ENCODE data around the gene PREX1. TPM values are rescaled to one million over a fixed set of nuclear protein-coding genes. Genes with fewer than 3 reads are reported as not detected.
A peak's percentile ranks its signal among the peaks of the same experiment; 100 is the strongest.

Gene PREX1
- total RNA-seq, 4 donors from 2014 or later, result 7.5 to 10.9 (median 9.1) TPM

DNA sequence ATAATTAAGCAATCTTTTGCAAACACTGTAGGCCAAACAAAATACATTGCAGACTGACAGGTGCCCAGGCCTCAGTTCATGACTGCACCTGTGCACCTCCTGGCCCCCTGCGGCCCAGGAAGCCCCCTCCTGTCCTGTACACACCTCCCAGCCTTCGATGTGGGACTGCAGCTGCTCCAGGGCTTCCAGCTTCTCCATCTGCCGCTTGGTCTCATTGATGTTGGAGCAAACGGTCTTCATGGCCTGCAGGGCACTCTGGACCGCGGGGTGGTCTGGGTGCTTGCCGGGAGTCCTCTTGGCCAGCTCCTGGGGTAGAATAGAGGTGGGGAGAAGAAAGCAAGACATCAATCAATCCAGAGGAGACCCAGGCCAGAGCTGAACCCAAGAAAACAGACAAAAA, 119.7 kb downstream of the PREX1 start:
- ATAC-seq (no peak), DNase-seq (no peak)
- in situ Hi-C loops (cut with MboI; ENCODE audit: low sequenced_read_pairs in 4 of 4) (no loop called here), intact Hi-C loops (cut with DNase I; ENCODE audit: low total_unique reads) (no loop called here)
- TF ChIP-seq CTCF (IDR thresholded peaks at IDR 0.05 in 4 of 5, conservative IDR thresholded peaks at IDR 0.05 in 1 of 5), result no peak
- TF ChIP-seq POLR2A (IDR thresholded peaks at IDR 0.05), result no peak
- H3K4me1 ChIP-seq, result peaks cover 6 to 29% of the 10 kb centered on the region in 2 donors
- no peaks in the 10 kb centered on the region for H3K27me3 ChIP-seq
- H3K9me3 ChIP-seq, result no peaks in the 10 kb centered on the region
- H3K36me3 ChIP-seq, result no peaks in the 10 kb centered on the region
- no peak overlapping the region for H3K4me3 ChIP-seq
- H3K27ac ChIP-seq, result no peak overlapping the region

GRCh38 chr20:48706710-48707365, 121.0 kb downstream of the PREX1 start:
- Histone ChIP-seq H3K4me1 (peaks cover 7 to 34% of the 10 kb centered on the region in 2 donors), H3K36me3 (no peaks in the 10 kb centered on the region), H3K27ac (peak overlapping the region; percentile 27 to 62 (median 46)), H3K9me3 (no peaks in the 10 kb centered on the region), H3K27me3 (no peaks in the 10 kb centered on the region), H3K4me3 (no peak overlapping the region)
- intact Hi-C loops (cut with DNase I; ENCODE audit: low total_unique reads), result no loop called here
- in situ Hi-C loops (cut with MboI; ENCODE audit: low sequenced_read_pairs in 4 of 4), result no loop called here
- TF ChIP-seq CTCF (IDR thresholded peaks at IDR 0.05 in 4 of 5, conservative IDR thresholded peaks at IDR 0.05 in 1 of 5), result no peak
- ATAC-seq (peak in 1 of 2 donors; percentile 53), DNase-seq (no peak)

DNA sequence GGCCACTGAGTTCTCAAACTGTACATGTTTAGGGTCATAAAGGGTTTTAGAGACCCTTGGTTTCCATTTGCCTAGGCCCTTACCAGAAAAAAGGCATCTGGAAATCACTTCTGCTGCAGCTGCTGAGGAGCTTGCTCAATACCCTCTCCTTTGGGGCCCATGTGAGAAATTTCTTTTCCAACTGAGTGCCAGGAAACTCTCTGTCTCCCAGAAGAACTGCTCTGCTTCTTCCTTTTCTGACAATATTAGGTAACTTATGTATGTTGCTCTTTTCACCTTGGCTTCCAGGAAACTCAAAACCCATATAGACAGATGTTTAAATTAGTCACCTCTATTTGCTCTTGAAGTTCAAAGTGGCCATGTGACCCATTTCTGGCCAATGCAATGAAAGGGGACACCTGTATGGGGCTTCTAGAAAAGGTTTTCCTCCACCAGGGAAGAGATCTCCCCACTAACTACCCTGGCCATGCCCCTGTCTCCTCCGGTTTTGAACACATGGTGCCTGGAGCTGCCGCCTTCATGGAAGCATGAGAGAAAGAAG, 121.6 kb downstream of the PREX1 start:
- Histone ChIP-seq H3K27ac (peak overlapping the region; percentile 27 to 62 (median 46)), H3K36me3 (no peaks in the 10 kb centered on the region), H3K27me3 (no peaks in the 10 kb centered on the region), H3K4me1 (peaks cover 7 to 34% of the 10 kb centered on the region in 2 donors), H3K4me3 (no peak overlapping the region), H3K9me3 (no peaks in the 10 kb centered on the region)
- in situ Hi-C loops (cut with MboI; ENCODE audit: low sequenced_read_pairs in 4 of 4), result no loop called here
- DNase-seq, result peak in 1 of 2 donors; percentile 15
- peak in 1 of 2 donors; percentile 40 for ATAC-seq
- intact Hi-C loops (cut with DNase I; ENCODE audit: low total_unique reads), result no loop called here
- TF ChIP-seq CTCF (IDR thresholded peaks at IDR 0.05 in 4 of 5, conservative IDR thresholded peaks at IDR 0.05 in 1 of 5) (no peak), POLR2A (IDR thresholded peaks at IDR 0.05) (no peak)

DNA sequence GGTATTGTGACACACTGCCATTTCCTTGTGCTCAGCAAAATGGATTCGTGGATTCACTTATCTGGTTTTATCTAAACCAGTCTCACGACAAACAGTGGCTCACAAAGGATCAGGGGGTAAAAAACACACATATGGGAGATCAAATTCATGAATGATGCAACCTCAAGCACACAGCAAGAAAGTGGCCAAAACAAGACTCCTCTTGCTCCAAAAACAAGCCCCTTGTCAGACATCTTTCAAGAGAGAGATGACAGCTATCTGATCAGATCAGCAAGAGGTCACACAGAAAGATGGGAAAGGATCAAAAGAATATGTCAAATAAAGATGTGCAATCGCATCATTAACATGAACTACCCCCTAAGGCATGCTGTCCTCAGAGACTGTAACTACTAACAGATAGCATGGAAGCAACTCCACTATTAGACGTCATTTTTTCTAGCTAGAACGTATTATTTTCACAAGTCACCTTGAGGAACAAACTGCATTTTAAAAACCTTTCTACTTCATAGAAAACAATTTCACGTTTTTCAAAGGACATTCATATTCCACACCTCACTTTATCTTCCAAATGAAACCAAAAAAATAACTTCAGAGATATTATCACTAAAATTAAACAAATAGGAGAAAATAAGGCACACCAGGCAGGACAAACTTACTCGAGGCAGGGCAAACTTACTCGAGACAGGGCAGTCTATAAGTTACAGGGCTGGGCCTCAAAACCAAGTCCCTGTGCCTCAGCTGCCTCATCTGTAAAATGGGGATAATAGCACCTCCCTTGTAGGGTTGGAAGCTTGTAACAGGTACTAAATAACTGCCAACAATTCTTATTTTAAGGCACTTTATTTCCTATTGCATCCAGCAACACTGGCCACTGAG, 122.3 kb downstream of the PREX1 start:
- Histone ChIP-seq H3K36me3 (no peaks in the 10 kb centered on the region), H3K4me3 (no peak overlapping the region), H3K27ac (no peak overlapping the region), H3K27me3 (no peaks in the 10 kb centered on the region), H3K4me1 (peaks cover 7 to 34% of the 10 kb centered on the region in 2 donors), H3K9me3 (no peaks in the 10 kb centered on the region)
- in situ Hi-C loops (cut with MboI; ENCODE audit: low sequenced_read_pairs in 4 of 4) (no loop called here), intact Hi-C loops (cut with DNase I; ENCODE audit: low total_unique reads) (no loop called here)
- no peak for TF ChIP-seq CTCF (IDR thresholded peaks at IDR 0.05 in 4 of 5, conservative IDR thresholded peaks at IDR 0.05 in 1 of 5)
- ATAC-seq (peak; percentile 19 to 41), DNase-seq (peak in 1 of 2 donors; percentile 5)

All from gastrocnemius medialis (tissue), 4 donors.